HG02763 (cell line): ENCODE results near the gene ZFHX3.
A peak's percentile ranks its signal among the peaks of the same experiment; 100 is the strongest.

ENCODE experiments used
- ATAC-seq: cut with Tn5 transposase; IDR thresholded peaks from one replicate; pipeline ENCODE4 v1.9.1; 2021; ENCODE audit warnings: mild to moderate bottlenecking, moderate library complexity; ENCODE audit not compliant: unreplicated experiment

Gene ZFHX3

GRCh38 chr16:72785886-72786285, 262.0 kb downstream of the ZFHX3 start:
- ATAC-seq, result no peak

GRCh38 chr16:72785171-72785570, 262.8 kb downstream of the ZFHX3 start:
- no peak for ATAC-seq

- no peak for ATAC-seq
Observed at GRCh38 chr16:72783716-72784318, 264.1 kb downstream of the ZFHX3 start.

GRCh38 chr16:72769876-72770275, 278.1 kb downstream of the ZFHX3 start:
- ATAC-seq, result no peak

- ATAC-seq, result no peak
Observed at GRCh38 chr16:72768591-72768990, 279.3 kb downstream of the ZFHX3 start.

GRCh38 chr16:72766506-72766905, 281.4 kb downstream of the ZFHX3 start:
- no peak for ATAC-seq

GRCh38 chr16:72764015-72764654, 283.8 kb downstream of the ZFHX3 start:
- no peak for ATAC-seq

- ATAC-seq, result no peak
Observed at GRCh38 chr16:72760581-72760980, 287.3 kb downstream of the ZFHX3 start.

- ATAC-seq, result no peak
Observed at GRCh38 chr16:72753881-72754280, 294.0 kb downstream of the ZFHX3 start.

GRCh38 chr16:72752004-72752695, 295.8 kb downstream of the ZFHX3 start:
- no peak for ATAC-seq

GRCh38 chr16:72751076-72751475, 296.9 kb downstream of the ZFHX3 start:
- no peak for ATAC-seq

GRCh38 chr16:72749091-72749490, 298.8 kb downstream of the ZFHX3 start:
- no peak for ATAC-seq

GRCh38 chr16:72744076-72744793, 303.7 kb downstream of the ZFHX3 start:
- no peak for ATAC-seq

GRCh38 chr16:72743011-72743761, 304.7 kb downstream of the ZFHX3 start:
- peak; percentile 85 for ATAC-seq

- ATAC-seq, result no peak
Observed at GRCh38 chr16:72740347-72740746, 307.6 kb downstream of the ZFHX3 start.

GRCh38 chr16:72739577-72739976, 308.4 kb downstream of the ZFHX3 start:
- ATAC-seq, result no peak

- ATAC-seq, result no peak
Observed at GRCh38 chr16:72736074-72736473, 311.9 kb downstream of the ZFHX3 start.
